GM23338 (cell line): Measurements from ENCODE around the gene GPA33. TPM values are rescaled to one million over a fixed set of nuclear protein-coding genes. Genes with fewer than 3 reads are reported as not detected.

Experiments
- ATAC-seq: fragments of 200-7000 bp; cut with Tn5 transposase; 3 replicates; pipeline ENCODE4 v1.9.1; 2020
- DNase-seq: peaks from one replicate; pipeline ENCODE4 v3.0.0-alpha.2; 2015; ENCODE audit warnings: low spot score
- H2AFZ ChIP-seq: fragments of 200-600 bp; sonication (generic); 2 replicates; pipeline ENCODE4 v1.8.0; 2016; ENCODE audit warnings: antibody characterized with exemption, mild to moderate bottlenecking, moderate library complexity
- H3F3A ChIP-seq: fragments of 200-600 bp; sonication (generic); replicated peaks from 2 replicates; pipeline ENCODE4 v1.8.0; 2017; ENCODE audit warnings: antibody characterized with exemption, mixed run types, low read depth
- H3K27ac ChIP-seq: fragments of 200-600 bp; sonication (generic); 2 replicates; pipeline ENCODE4 v1.6.1; 2016; ENCODE audit warnings: low read depth
- H3K27me3 ChIP-seq: fragments of 200-600 bp; sonication (generic); 2 replicates; pipeline ENCODE4 v1.8.0; 2016; ENCODE audit warnings: mild to moderate bottlenecking, mixed run types, moderate library complexity; ENCODE audit not compliant: insufficient read depth
- H3K36me3 ChIP-seq: fragments of 200-600 bp; sonication (generic); 2 replicates; pipeline ENCODE4 v1.8.0; 2016; ENCODE audit warnings: mild to moderate bottlenecking; ENCODE audit not compliant: insufficient read depth
- H3K4me1 ChIP-seq: fragments of 200-600 bp; sonication (generic); 2 replicates; pipeline ENCODE4 v1.8.0; 2016; ENCODE audit warnings: mild to moderate bottlenecking, moderate library complexity; ENCODE audit not compliant: insufficient read depth
- H3K4me2 ChIP-seq: fragments of 200-600 bp; sonication (generic); 2 replicates; pipeline ENCODE4 v1.7.1; 2017; ENCODE audit warnings: mixed run types
- H3K4me3 ChIP-seq: fragments of 200-600 bp; sonication (generic); 2 replicates; pipeline ENCODE4 v1.6.1; 2016; ENCODE audit warnings: mixed run types
- H3K79me2 ChIP-seq: fragments of 200-600 bp; sonication (generic); replicated peaks from 2 replicates; pipeline ENCODE4 v1.8.0; 2017; ENCODE audit warnings: mild to moderate bottlenecking; ENCODE audit not compliant: insufficient read depth
- H3K9me2 ChIP-seq: fragments of 200-600 bp; sonication (generic); 2 replicates; pipeline ENCODE4 v1.8.0; 2017; ENCODE audit not compliant: insufficient read depth
- H4K20me1 ChIP-seq: fragments of 200-600 bp; sonication (generic); replicated peaks from 2 replicates; pipeline ENCODE4 v1.8.0; 2017; ENCODE audit warnings: mild to moderate bottlenecking; ENCODE audit not compliant: insufficient read depth
- H3K27ac Mint-ChIP-seq: 2 replicates; pipeline ENCODE4 v1.8.0; 2020; ENCODE audit warnings: inconsistent platforms, mild to moderate bottlenecking, moderate library complexity, mixed read lengths
- H3K27me3 Mint-ChIP-seq: 3 replicates; pipeline ENCODE4 v1.8.0; 2022; ENCODE audit warnings: low read depth, mild to moderate bottlenecking, moderate library complexity, mixed read lengths, inconsistent platforms; ENCODE audit not compliant: insufficient read depth, poor library complexity
- H3K36me3 Mint-ChIP-seq: 3 replicates; pipeline ENCODE4 v1.8.0; 2021; ENCODE audit warnings: low read depth, mild to moderate bottlenecking, inconsistent platforms, moderate library complexity, mixed read lengths
- H3K4me1 Mint-ChIP-seq: 3 replicates; pipeline ENCODE4 v1.8.0; 2020; ENCODE audit warnings: mild to moderate bottlenecking, inconsistent platforms, mixed read lengths
- H3K4me3 Mint-ChIP-seq: 3 replicates; pipeline ENCODE4 v1.8.0; 2021; ENCODE audit warnings: moderate library complexity, mild to moderate bottlenecking, inconsistent platforms, mixed read lengths
- H3K9me3 Mint-ChIP-seq: 3 replicates; pipeline ENCODE4 v1.8.0; 2020; ENCODE audit warnings: moderate library complexity, mild to moderate bottlenecking, inconsistent platforms, mixed read lengths
- CREB1 ChIP-seq: fragments of 250-450 bp; sonication (Bioruptor Pico); IDR thresholded peaks from 2 replicates; pipeline ENCODE4 v1.5.0; 2020; ENCODE audit warnings: low read depth, mild to moderate bottlenecking, moderate library complexity
- ETS1 ChIP-seq: IDR thresholded peaks from 2 replicates; pipeline ENCODE4 v1.6.1; 2016; ENCODE audit warnings: antibody characterized with exemption
- EZH2 ChIP-seq: fragments of 200-600 bp; sonication (generic); IDR thresholded peaks from one replicate; pipeline ENCODE4 v1.8.0; 2017; ENCODE audit warnings: antibody characterized with exemption, mild to moderate bottlenecking, low read depth; ENCODE audit not compliant: unreplicated experiment
- JUNB ChIP-seq: IDR thresholded peaks from one replicate; pipeline ENCODE4 v1.6.1; 2016; ENCODE audit warnings: antibody characterized with exemption; ENCODE audit not compliant: unreplicated experiment
- NANOG ChIP-seq: IDR thresholded peaks from 2 replicates; pipeline ENCODE4 v1.6.1; 2016; ENCODE audit warnings: antibody characterized with exemption, borderline replicate concordance
- POLR2AphosphoS5 ChIP-seq: IDR thresholded peaks from 2 replicates; pipeline ENCODE4 v1.6.1; 2016; ENCODE audit warnings: antibody characterized with exemption, low read depth
- STAT1 ChIP-seq: IDR thresholded peaks from one replicate; pipeline ENCODE4 v1.6.1; 2016; ENCODE audit warnings: antibody characterized with exemption; ENCODE audit not compliant: unreplicated experiment
- ZNF114 ChIP-seq: fragments of 250-450 bp; sonication (Bioruptor Pico); IDR thresholded peaks from 2 replicates; pipeline ENCODE4 v1.5.0; 2020; ENCODE audit warnings: mild to moderate bottlenecking, moderate library complexity
- ZNF462 ChIP-seq: fragments of 250-450 bp; sonication (Bioruptor Pico); IDR thresholded peaks from 2 replicates; pipeline ENCODE4 v1.5.0; 2020; ENCODE audit warnings: mild to moderate bottlenecking, moderate library complexity
- polyA plus RNA-seq: library from polyadenylated mRNA; unstranded; fragments of >200 nt; fragmentation: Nextera tagmentation; extraction: Ambion mirVana; gene quantifications from 2 replicates; pipeline ENCODE4 v1.2.1, GENCODE V29; 2016
- total RNA-seq: library from RNA; depleted of rRNA; stranded (reverse); fragments of >200 nt; shearing (Covaris generic); gene quantifications from 2 replicates; pipeline ENCODE4 v1.2.3, GENCODE V29; 2014

The GPA33 gene
- total and polyA plus RNA-seq, 2 experiments from 2014 or later, result 0.10 to 0.28 TPM

- no peak overlapping the region for H2AFZ ChIP-seq
- TF ChIP-seq ZNF462 (CRISPR knock-in tag) (no peak), CREB1 (CRISPR knock-in tag) (no peak), NANOG (no peak), JUNB (no peak), STAT1 (no peak), EZH2 (no peak), POLR2AphosphoS5 (no peak), ETS1 (no peak), ZNF114 (CRISPR knock-in tag) (no peak)
- H4K20me1 ChIP-seq, result no peaks in the 10 kb centered on the region
- H3K36me3 ChIP-seq, result no peaks in the 10 kb centered on the region
- H3K27me3 Mint-ChIP-seq, result peaks cover 3% of the 10 kb centered on the region
- ATAC-seq, result no peak
- H3K27ac Mint-ChIP-seq, result no peak overlapping the region
- DNase-seq, result no peak
- 0 out of 2 replicates have a peak, but pooled peaks cover 8% of the 10 kb centered on the region for H3K4me1 ChIP-seq
- H3K27me3 ChIP-seq, result no peaks in the 10 kb centered on the region
- H3K9me2 ChIP-seq, result no peaks in the 10 kb centered on the region
- no peak overlapping the region for H3K27ac ChIP-seq
- no peak overlapping the region for H3K4me3 Mint-ChIP-seq
- no peaks in the 10 kb centered on the region for H3K9me3 Mint-ChIP-seq
- no peaks in the 10 kb centered on the region for H3F3A ChIP-seq
- H3K4me2 ChIP-seq, result no peak overlapping the region
- H3K79me2 ChIP-seq, result no peaks in the 10 kb centered on the region
- H3K36me3 Mint-ChIP-seq, result no peaks in the 10 kb centered on the region
- peaks cover 16% of the 10 kb centered on the region for H3K4me1 Mint-ChIP-seq
- no peak overlapping the region for H3K4me3 ChIP-seq
Measured at GRCh38 chr1:167064621-167065020, 25.6 kb downstream of the GPA33 start.
